Measurements from ENCODE around the gene TEX50.
A peak's percentile ranks its signal among the peaks of the same experiment; 100 is the strongest.
"Not testable (repeated sequence)": the region's sequence is repeated elsewhere in the genome, so short reads cannot be mapped to it uniquely, and the experiment has no call there.

The TEX50 gene

GRCh38 chr1:173635116-173635515 is at the start of gene TEX50:
Gene TEX50, plus strand, starts transcription at chr1:173635338. Its CDS starts 184 bp downstream, at chr1:173635522.
- no peak for FAIRE-seq

- no peak for FAIRE-seq
Observed at GRCh38 chr1:173590557-173590956, 44.6 kb upstream of the TEX50 start.

- not testable (repeated sequence) for FAIRE-seq
Observed at GRCh38 chr1:173591138-173591537, 44.0 kb upstream of the TEX50 start.

- FAIRE-seq, result peak; percentile 94
Observed at GRCh38 chr1:173596097-173596825, 38.9 kb upstream of the TEX50 start.

- no peak for FAIRE-seq
Observed at GRCh38 chr1:173601588-173601987, 33.5 kb upstream of the TEX50 start.

GRCh38 chr1:173603056-173603591 is 32.0 kb upstream of the TEX50 start, which contains the start of gene SLC9C2:
Gene SLC9C2, minus strand, starts transcription at chr1:173603072. Its CDS starts 1,296 bp downstream, at chr1:173601776.
- FAIRE-seq, result no peak

GRCh38 chr1:173608503-173609216 is 26.5 kb upstream of the TEX50 start:
- no peak for FAIRE-seq

GRCh38 chr1:173613086-173613485 is 22.1 kb upstream of the TEX50 start:
- FAIRE-seq, result not testable (repeated sequence)

- FAIRE-seq, result no peak
Observed at GRCh38 chr1:173616859-173617258, 18.3 kb upstream of the TEX50 start.

GRCh38 chr1:173627269-173627668 is 7.9 kb upstream of the TEX50 start:
- no peak for FAIRE-seq

GRCh38 chr1:173628888-173629287 is 6.2 kb upstream of the TEX50 start:
- no peak for FAIRE-seq

- not testable (repeated sequence) for FAIRE-seq
Observed at GRCh38 chr1:173637236-173638042, 2.3 kb downstream of the TEX50 start.

GRCh38 chr1:173638043-173639021 is 3.2 kb downstream of the TEX50 start:
- FAIRE-seq, result no peak

- no peak for FAIRE-seq
Observed at GRCh38 chr1:173639102-173639501, 4.0 kb downstream of the TEX50 start.

GRCh38 chr1:173642450-173643139 is 7.5 kb downstream of the TEX50 start:
- FAIRE-seq, result not testable (repeated sequence)

- no peak for FAIRE-seq
Observed at GRCh38 chr1:173646656-173647055, 11.5 kb downstream of the TEX50 start.

- peak; percentile 62 for FAIRE-seq
Observed at GRCh38 chr1:173648880-173649605, 13.9 kb downstream of the TEX50 start.

GRCh38 chr1:173660306-173660705 is 25.2 kb downstream of the TEX50 start:
- no peak for FAIRE-seq

GRCh38 chr1:173661271-173661670 is 26.1 kb downstream of the TEX50 start:
- no peak for FAIRE-seq

- no peak for FAIRE-seq
Observed at GRCh38 chr1:173661763-173662162, 26.6 kb downstream of the TEX50 start.
